ENCODE results near the gene KCNMB3.
"Not testable (repeated sequence)": the region's sequence is repeated elsewhere in the genome, so short reads cannot be mapped to it uniquely, and the experiment has no call there.

Gene KCNMB3

GRCh38 chr3:179265092-179265491 is 14.2 kb upstream of the KCNMB3 start:
- Histone ChIP-seq H3K4me1 (ENCODE audit: control insufficient read depth, insufficient read depth, low read length) (no peaks in the 10 kb centered on the region), H3K36me3 (ENCODE audit: control insufficient read depth, insufficient read depth, low read length) (no peaks in the 10 kb centered on the region)
- 75 to 94% methylated on average over 1 of the region's 1 CpG for WGBS, 2 experiments

GRCh38 chr3:179264449-179264848 is 13.5 kb upstream of the KCNMB3 start:
- no peaks in the 10 kb centered on the region for H3K9me3 ChIP-seq (ENCODE audit: control insufficient read depth, low read length)
- H3K27ac ChIP-seq (ENCODE audit: insufficient read depth, low read depth, low read length, poor library complexity, severe bottlenecking): no peak overlapping the region
- WGBS, 2 experiments: 89 to 94% methylated on average over 2 of the region's 4 CpGs
- H3K27me3 ChIP-seq (ENCODE audit: control insufficient read depth, insufficient read depth, low read length, poor library complexity, severe bottlenecking): peaks cover 4% of the 10 kb centered on the region
- H3K4me3 ChIP-seq (ENCODE audit: insufficient read depth, low read depth, low read length): no peak overlapping the region
- no peaks in the 10 kb centered on the region for H3K36me3 ChIP-seq (ENCODE audit: control insufficient read depth, insufficient read depth, low read length)
- no peaks in the 10 kb centered on the region for H3K4me1 ChIP-seq (ENCODE audit: control insufficient read depth, insufficient read depth, low read length)

More at GRCh38 chr3:179265092-179265491, 14.2 kb upstream of the KCNMB3 start:
- Histone ChIP-seq H3K4me3 (ENCODE audit: insufficient read depth, low read depth, low read length) (no peak overlapping the region), H3K27me3 (ENCODE audit: control insufficient read depth, insufficient read depth, low read length, poor library complexity, severe bottlenecking) (peaks cover 4% of the 10 kb centered on the region), H3K9me3 (ENCODE audit: control insufficient read depth, low read length) (no peaks in the 10 kb centered on the region), H3K27ac (ENCODE audit: insufficient read depth, low read depth, low read length, poor library complexity, severe bottlenecking) (no peak overlapping the region)

DNA sequence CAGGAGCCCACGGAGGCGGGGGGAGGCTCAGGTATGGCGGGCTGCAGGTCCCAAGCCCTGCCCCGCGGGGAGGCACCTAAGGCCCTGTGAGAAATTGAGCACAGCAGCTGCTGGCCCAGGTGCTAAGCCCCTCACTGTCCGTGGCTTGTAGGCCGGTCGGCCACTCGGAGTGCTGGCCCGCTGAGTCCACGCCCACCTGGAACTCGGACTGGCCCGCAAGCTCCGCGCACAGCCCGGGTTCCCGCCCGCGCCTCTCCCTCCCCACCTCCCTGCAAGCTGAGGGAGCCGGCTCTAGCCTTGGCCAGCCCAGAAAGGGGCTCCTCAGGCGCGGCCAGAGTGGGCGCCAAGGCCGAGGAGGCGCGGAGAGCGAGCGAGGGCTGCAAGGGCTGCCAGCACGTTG is 12.2 kb upstream of the KCNMB3 start:
- 93% methylated on average over 29 of the region's 29 CpGs for WGBS, 2 experiments
- no peaks in the 10 kb centered on the region for H3K36me3 ChIP-seq (ENCODE audit: control insufficient read depth, insufficient read depth, low read length)
- no peaks in the 10 kb centered on the region for H3K4me1 ChIP-seq (ENCODE audit: control insufficient read depth, insufficient read depth, low read length)
- no peak overlapping the region for H3K4me3 ChIP-seq (ENCODE audit: insufficient read depth, low read depth, low read length)
- no peaks in the 10 kb centered on the region for H3K9me3 ChIP-seq (ENCODE audit: control insufficient read depth, low read length)
- no peak overlapping the region for H3K27ac ChIP-seq (ENCODE audit: insufficient read depth, low read depth, low read length, poor library complexity, severe bottlenecking)
- peaks cover 4% of the 10 kb centered on the region for H3K27me3 ChIP-seq (ENCODE audit: control insufficient read depth, insufficient read depth, low read length, poor library complexity, severe bottlenecking)

- peak overlapping the region; percentile 40 for H3K4me3 ChIP-seq (ENCODE audit: insufficient read depth, low read depth, low read length)
- H3K27me3 ChIP-seq (ENCODE audit: control insufficient read depth, insufficient read depth, low read length, poor library complexity, severe bottlenecking): peaks cover 4% of the 10 kb centered on the region
- no peak overlapping the region for H3K27ac ChIP-seq (ENCODE audit: insufficient read depth, low read depth, low read length, poor library complexity, severe bottlenecking)
- no peaks in the 10 kb centered on the region for H3K9me3 ChIP-seq (ENCODE audit: control insufficient read depth, low read length)
- H3K36me3 ChIP-seq (ENCODE audit: control insufficient read depth, insufficient read depth, low read length): no peaks in the 10 kb centered on the region
- 12 to 13% methylated on average over 64 to 71 of the region's 71 CpGs for WGBS, 2 experiments
- no peaks in the 10 kb centered on the region for H3K4me1 ChIP-seq (ENCODE audit: control insufficient read depth, insufficient read depth, low read length)
These were observed 10.2 kb upstream of the KCNMB3 start for GRCh38 chr3:179260949-179261765.

DNA sequence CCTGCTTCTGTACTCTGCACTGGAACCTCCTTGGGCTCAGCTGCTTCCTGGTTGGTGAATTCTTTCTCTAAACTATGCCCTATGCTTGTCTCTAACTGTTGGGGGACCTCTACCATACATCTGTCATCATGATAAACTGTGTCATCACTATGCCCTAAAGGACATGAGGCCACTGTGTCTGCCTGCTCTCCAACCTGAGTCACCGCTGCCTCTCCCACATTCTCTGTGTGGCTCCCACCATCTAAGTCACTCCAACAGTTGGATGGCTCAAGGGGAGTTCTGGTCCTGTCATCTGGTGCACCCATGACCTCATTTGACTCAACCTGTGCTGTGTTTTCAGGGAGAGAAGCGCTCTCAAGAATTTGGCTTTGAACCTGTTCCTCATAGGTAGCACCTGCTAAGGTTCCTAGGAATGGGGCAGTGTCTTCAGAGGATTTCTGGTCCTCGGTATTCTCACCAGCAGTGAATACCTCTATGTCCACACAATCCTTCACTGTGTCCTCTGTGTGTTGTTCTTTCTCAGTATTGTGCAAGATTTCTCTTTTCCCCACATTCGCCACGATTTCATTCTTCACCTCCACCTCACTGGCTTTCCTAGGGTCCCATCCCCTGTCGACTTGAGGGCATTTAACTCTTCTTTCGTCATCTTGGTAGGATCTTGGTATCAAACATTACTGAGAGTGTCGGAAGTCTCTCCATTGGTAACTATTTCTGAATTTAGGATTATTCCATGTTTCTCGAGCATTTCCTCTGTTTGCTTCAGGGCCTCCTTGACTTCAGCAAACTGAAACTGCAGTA is 9.2 kb upstream of the KCNMB3 start:
- not testable (repeated sequence) for H3K4me1 ChIP-seq (ENCODE audit: control insufficient read depth, insufficient read depth, low read length); H3K36me3 ChIP-seq (ENCODE audit: control insufficient read depth, insufficient read depth, low read length); H3K4me3 ChIP-seq (ENCODE audit: insufficient read depth, low read depth, low read length); H3K27me3 ChIP-seq (ENCODE audit: control insufficient read depth, insufficient read depth, low read length, poor library complexity, severe bottlenecking); H3K27ac ChIP-seq (ENCODE audit: insufficient read depth, low read depth, low read length, poor library complexity, severe bottlenecking); H3K9me3 ChIP-seq (ENCODE audit: control insufficient read depth, low read length)
- WGBS, 2 experiments: 95 to 96% methylated on average over 9 of the region's 9 CpGs

DNA sequence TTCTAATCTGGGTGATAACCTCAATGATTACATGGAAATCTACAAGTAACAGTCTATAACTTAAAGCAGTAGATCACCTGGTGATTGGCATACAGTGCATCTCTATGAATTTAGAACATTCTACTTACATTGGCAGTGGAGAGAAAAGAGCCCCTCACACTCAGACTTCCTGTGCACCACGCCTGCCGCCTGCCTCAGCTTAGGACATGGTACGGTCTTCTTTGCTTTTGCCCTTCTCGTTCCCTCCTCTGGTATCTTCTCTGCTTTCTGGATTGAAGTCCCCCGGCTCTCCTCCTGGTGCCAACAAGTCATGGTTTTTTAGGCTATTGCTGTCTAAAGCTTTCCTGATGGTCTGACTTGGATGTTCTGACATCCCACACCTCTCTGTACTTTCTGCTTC is 7.9 kb upstream of the KCNMB3 start:
- WGBS, 2 experiments: 71 to 75% methylated on average over 5 of the region's 5 CpGs
- no peaks in the 10 kb centered on the region for H3K36me3 ChIP-seq (ENCODE audit: control insufficient read depth, insufficient read depth, low read length)
- H3K27ac ChIP-seq (ENCODE audit: insufficient read depth, low read depth, low read length, poor library complexity, severe bottlenecking): no peak overlapping the region
- H3K4me1 ChIP-seq (ENCODE audit: control insufficient read depth, insufficient read depth, low read length): no peaks in the 10 kb centered on the region
- no peaks in the 10 kb centered on the region for H3K9me3 ChIP-seq (ENCODE audit: control insufficient read depth, low read length)
- H3K27me3 ChIP-seq (ENCODE audit: control insufficient read depth, insufficient read depth, low read length, poor library complexity, severe bottlenecking): peaks cover 4% of the 10 kb centered on the region
- no peak overlapping the region for H3K4me3 ChIP-seq (ENCODE audit: insufficient read depth, low read depth, low read length)

DNA sequence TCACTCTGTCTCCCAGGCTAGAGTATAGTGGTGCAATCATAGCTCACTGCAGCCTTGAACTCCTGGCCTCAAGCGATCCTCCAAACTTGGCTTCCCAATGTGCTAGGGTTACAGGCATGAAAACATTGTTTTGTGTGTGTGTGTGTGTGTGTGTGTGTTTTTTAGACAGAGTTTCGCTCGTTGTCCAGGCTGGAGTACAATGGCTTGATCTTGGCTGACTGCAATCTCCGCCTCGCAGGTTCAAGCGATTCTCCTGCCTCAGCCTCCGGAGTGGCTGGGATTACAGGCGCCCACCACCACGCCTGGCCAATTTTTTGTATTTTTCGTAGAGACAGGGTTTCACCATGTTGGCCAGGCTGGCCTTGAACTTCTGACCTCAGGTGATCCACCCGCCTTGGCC is 6.8 kb upstream of the KCNMB3 start:
- H3K36me3 ChIP-seq (ENCODE audit: control insufficient read depth, insufficient read depth, low read length); H3K4me3 ChIP-seq (ENCODE audit: insufficient read depth, low read depth, low read length); H3K27ac ChIP-seq (ENCODE audit: insufficient read depth, low read depth, low read length, poor library complexity, severe bottlenecking); H3K4me1 ChIP-seq (ENCODE audit: control insufficient read depth, insufficient read depth, low read length); H3K27me3 ChIP-seq (ENCODE audit: control insufficient read depth, insufficient read depth, low read length, poor library complexity, severe bottlenecking); H3K9me3 ChIP-seq (ENCODE audit: control insufficient read depth, low read length): not testable (repeated sequence)
- 92 to 95% methylated on average over 11 of the region's 11 CpGs for WGBS, 2 experiments

DNA sequence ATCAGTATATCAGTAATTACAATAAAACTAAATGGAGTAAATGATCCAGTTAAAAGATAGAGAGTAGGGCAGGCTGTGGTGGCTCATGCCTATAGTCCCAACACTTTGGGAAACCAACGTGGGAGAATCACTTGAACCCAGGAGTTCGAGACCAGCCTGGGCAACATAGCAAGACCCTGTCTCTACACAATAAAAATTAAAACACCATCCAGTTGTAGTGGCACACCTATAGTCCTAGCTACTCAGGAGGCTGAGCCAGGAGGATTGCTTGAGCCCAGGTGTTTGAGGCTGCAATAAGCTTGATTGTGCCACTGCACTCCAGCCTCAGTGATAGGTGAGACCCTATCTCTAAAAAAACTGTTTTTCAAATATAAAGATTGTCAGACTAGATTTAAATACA is 5.9 kb upstream of the KCNMB3 start:
- Histone ChIP-seq H3K27me3 (ENCODE audit: control insufficient read depth, insufficient read depth, low read length, poor library complexity, severe bottlenecking) (peaks cover 4% of the 10 kb centered on the region), H3K9me3 (ENCODE audit: control insufficient read depth, low read length) (no peaks in the 10 kb centered on the region), H3K27ac (ENCODE audit: insufficient read depth, low read depth, low read length, poor library complexity, severe bottlenecking) (no peak overlapping the region), H3K36me3 (ENCODE audit: control insufficient read depth, insufficient read depth, low read length) (no peaks in the 10 kb centered on the region), H3K4me1 (ENCODE audit: control insufficient read depth, insufficient read depth, low read length) (no peaks in the 10 kb centered on the region), H3K4me3 (ENCODE audit: insufficient read depth, low read depth, low read length) (no peak overlapping the region)
- WGBS, 2 experiments: 88 to 97% methylated on average over 2 of the region's 2 CpGs

DNA sequence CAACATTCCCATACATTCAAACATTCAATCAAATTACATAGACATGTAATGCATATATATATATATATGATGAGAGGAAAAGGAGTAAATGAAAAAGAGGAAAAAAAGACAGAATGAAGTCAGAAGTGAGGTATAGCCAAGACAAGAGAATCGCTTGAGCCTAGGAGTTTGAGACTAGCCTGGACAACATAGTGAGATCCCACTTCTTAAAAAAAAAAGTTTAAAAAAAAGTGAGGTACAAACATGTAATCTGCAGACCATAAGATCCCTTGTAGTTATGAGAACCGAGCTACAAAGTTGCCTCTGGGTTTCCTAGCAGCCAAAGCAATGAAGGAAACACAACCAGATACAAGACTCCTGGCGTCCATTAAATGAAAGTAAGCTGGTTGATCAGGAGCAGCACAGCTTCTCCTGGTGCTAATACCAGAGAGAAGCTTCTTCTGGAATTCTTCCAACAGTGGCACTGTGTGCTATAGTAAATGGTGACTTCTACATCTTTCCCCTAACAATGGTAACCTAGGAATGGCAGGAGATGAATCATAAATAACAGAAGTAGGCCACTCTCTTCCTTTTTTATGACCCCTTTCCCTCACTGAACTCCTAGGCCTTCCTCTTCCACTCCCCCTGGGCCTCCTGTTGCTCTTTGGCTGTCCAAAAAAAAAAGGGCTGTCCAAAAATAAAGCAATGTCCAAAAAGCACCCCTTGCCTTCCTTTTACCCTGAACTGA is 3.5 kb downstream of the KCNMB3 start:
- no peaks in the 10 kb centered on the region for H3K27me3 ChIP-seq (ENCODE audit: control insufficient read depth, insufficient read depth, low read length, poor library complexity, severe bottlenecking)
- 89 to 94% methylated on average over 3 of the region's 3 CpGs for WGBS, 2 experiments
- H3K27ac ChIP-seq (ENCODE audit: insufficient read depth, low read depth, low read length, poor library complexity, severe bottlenecking): no peak overlapping the region
- no peaks in the 10 kb centered on the region for H3K36me3 ChIP-seq (ENCODE audit: control insufficient read depth, insufficient read depth, low read length)
- H3K4me3 ChIP-seq (ENCODE audit: insufficient read depth, low read depth, low read length): no peak overlapping the region
- H3K9me3 ChIP-seq (ENCODE audit: control insufficient read depth, low read length): no peaks in the 10 kb centered on the region
- H3K4me1 ChIP-seq (ENCODE audit: control insufficient read depth, insufficient read depth, low read length): no peaks in the 10 kb centered on the region

- H3K4me1 ChIP-seq (ENCODE audit: control insufficient read depth, insufficient read depth, low read length): no peaks in the 10 kb centered on the region
- WGBS, 2 experiments: 93 to 95% methylated on average over 1 of the region's 1 CpG
- H3K27ac ChIP-seq (ENCODE audit: insufficient read depth, low read depth, low read length, poor library complexity, severe bottlenecking): no peak overlapping the region
- H3K4me3 ChIP-seq (ENCODE audit: insufficient read depth, low read depth, low read length): no peak overlapping the region
- H3K9me3 ChIP-seq (ENCODE audit: control insufficient read depth, low read length): no peaks in the 10 kb centered on the region
- H3K36me3 ChIP-seq (ENCODE audit: control insufficient read depth, insufficient read depth, low read length): no peaks in the 10 kb centered on the region
- H3K27me3 ChIP-seq (ENCODE audit: control insufficient read depth, insufficient read depth, low read length, poor library complexity, severe bottlenecking): no peaks in the 10 kb centered on the region
These were observed 6.0 kb downstream of the KCNMB3 start for GRCh38 chr3:179244878-179245277.
